Neuron (in vitro differentiated cells): ENCODE data around the gene VPS33B.

ENCODE experiments used
- H2AFZ ChIP-seq: one replicate; pipeline ENCODE4 v1.6.1; 2013; ENCODE audit warnings: low read depth, mild to moderate bottlenecking, inconsistent platforms, low read length, moderate library complexity
- H3K27me3 ChIP-seq: one replicate; pipeline ENCODE4 v1.6.1; 2013; ENCODE audit warnings: low read length; ENCODE audit not compliant: insufficient read depth
- H3K36me3 ChIP-seq: one replicate; pipeline ENCODE4 v1.6.1; 2013; ENCODE audit warnings: low read length; ENCODE audit not compliant: insufficient read depth
- H3K4me1 ChIP-seq: one replicate; pipeline ENCODE4 v1.6.1; 2013; ENCODE audit warnings: low read length; ENCODE audit not compliant: insufficient read depth
- H3K4me3 ChIP-seq: 2 replicates; pipeline ENCODE4 v1.5.1; 2013; ENCODE audit warnings: mild to moderate bottlenecking, low read length, moderate library complexity
- H3K9me3 ChIP-seq: one replicate; pipeline ENCODE4 v1.6.1; 2013; ENCODE audit warnings: low read length

The VPS33B gene

DNA sequence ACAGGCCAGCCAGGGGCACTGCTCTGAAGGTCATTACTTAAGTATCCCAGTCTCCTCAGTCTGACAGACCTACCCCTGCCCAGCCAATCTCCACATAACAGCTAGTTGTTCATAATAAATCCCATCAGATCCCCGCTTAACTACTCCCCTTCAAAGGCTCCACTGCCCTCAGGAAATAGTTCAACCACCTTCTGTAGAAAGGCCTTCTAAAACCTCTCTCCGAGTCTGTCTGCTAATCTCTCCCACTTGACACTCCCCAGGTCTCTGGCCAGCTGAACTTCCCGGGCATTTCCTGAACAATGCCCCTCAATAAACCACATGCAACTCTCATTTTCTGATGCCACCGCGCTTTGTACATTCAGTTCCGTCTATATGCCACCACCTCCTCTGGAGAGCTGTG, 34.1 kb downstream of the VPS33B start:
- Histone ChIP-seq H2AFZ (no peak overlapping the region), H3K9me3 (no peaks in the 10 kb centered on the region), H3K27me3 (no peaks in the 10 kb centered on the region)

DNA sequence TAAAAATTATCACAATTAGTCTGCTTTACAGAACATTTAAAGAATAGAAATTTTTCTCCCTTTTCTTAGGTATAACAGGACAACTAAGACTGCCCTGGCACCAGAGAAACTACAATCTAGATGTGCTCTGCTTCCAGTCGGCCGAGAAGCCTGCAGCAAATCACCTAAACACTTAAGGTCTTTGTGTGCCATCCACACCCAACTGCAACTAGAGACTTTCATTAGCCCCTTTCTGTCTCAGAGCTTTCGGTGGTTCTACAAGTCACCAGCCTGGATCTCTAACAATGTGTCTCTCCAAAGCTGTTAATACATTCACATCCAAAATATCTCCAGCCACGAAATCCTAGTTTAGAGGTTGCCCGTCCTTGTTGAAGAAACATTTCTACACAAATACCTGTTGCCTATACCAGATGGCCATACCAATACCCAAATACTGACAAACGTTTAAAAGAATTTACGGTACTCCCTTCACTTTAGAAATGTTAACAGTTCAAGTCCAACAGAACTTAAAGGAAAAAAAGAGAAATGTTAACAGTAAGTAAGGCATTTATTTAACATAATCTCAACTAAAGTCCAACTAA, 34.7 kb downstream of the VPS33B start:
- Histone ChIP-seq H3K9me3 (no peaks in the 10 kb centered on the region), H2AFZ (no peak overlapping the region), H3K27me3 (no peaks in the 10 kb centered on the region), H3K4me1 (peaks cover 2% of the 10 kb centered on the region), H3K4me3 (no peak overlapping the region), H3K36me3 (peaks cover 21% of the 10 kb centered on the region)

More for the DNA sequence above, 34.1 kb downstream of the VPS33B start:
- Histone ChIP-seq H3K4me3 (no peak overlapping the region), H3K36me3 (peaks cover 15% of the 10 kb centered on the region), H3K4me1 (peaks cover 2% of the 10 kb centered on the region)

DNA sequence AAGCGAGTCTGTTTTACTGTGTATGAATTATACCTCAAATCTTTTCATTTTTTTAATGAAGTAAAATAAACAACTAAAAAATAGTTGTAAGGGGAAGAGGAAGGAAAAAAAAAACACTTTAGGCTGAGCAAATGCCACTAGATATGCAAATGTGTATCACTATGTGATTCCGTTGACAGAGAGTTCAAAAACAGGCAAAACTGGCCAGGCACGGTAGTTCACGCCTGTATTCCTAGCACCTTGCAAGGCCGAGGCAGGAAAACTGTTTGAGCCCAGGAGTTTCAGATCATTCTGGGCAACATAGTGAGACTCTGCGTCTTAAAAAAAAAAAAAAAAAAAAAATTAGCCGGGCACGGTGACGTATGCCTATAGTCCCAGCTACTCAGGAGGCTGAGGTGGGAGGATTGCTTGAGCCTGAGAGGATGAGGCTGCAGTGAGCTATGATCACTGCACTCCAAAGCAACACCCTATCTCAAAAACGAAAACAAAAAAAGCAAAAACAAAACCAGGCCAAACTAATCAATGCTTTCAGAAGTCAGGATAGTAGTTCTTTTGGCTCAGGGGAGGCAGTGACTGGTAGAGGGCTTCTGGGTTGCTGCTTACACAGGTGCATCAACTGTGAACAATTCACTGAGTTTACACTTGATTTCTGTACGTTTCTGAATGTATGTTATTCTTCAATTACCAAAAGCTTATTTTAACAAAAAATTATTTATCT, 35.4 kb downstream of the VPS33B start:
- H2AFZ ChIP-seq = no peak overlapping the region
- H3K4me1 ChIP-seq = peaks cover 2% of the 10 kb centered on the region
- no peaks in the 10 kb centered on the region for H3K27me3 ChIP-seq
- H3K9me3 ChIP-seq = no peaks in the 10 kb centered on the region
- no peak overlapping the region for H3K4me3 ChIP-seq
- peaks cover 28% of the 10 kb centered on the region for H3K36me3 ChIP-seq

DNA sequence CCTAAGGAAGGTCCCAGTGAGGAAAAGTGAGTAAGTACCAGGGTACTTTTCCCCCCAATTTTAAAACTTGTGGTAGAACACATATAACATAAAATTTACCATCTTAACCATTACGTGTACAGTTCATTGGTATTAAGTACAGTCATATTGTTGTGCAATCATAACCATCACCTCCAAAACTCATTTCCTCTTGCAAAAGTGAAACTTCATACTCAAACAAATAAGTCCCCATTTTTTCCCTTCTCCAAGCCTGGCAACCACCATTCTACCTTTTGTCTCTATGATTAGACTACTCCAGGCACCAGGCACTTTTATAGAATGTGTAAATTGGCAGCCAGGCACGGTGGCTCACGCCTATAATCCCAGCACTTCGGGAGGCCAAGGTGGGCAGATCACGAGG, 40.3 kb downstream of the VPS33B start:
- Histone ChIP-seq H3K4me1 (no peaks in the 10 kb centered on the region), H3K4me3 (no peak overlapping the region), H3K9me3 (no peaks in the 10 kb centered on the region), H3K27me3 (no peaks in the 10 kb centered on the region), H3K36me3 (peaks cover 69% of the 10 kb centered on the region), H2AFZ (no peak overlapping the region)

DNA sequence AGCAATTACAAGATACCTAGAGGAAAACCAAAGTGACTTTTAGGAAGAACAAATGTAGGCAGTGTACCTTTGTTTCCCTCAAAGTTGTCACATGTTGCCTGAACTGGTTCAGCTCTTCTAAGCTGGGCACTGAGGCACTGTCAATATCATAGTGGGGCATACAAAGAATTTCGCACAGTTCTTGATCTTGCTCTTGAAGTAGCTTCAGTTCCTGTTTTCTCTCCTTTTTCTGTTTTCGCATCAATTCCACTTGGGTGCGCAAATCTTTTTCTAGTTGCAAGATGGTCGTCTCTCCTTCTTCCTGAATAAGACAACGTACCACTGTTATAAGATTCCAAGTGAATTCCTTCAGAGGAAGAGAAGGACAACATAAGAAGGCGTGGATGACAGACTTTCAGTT, 40.7 kb downstream of the VPS33B start:
- H3K4me3 ChIP-seq = no peak overlapping the region
- H3K9me3 ChIP-seq = no peaks in the 10 kb centered on the region
- H2AFZ ChIP-seq = no peak overlapping the region
- peaks cover 73% of the 10 kb centered on the region for H3K36me3 ChIP-seq
- H3K27me3 ChIP-seq = no peaks in the 10 kb centered on the region
- no peaks in the 10 kb centered on the region for H3K4me1 ChIP-seq

DNA sequence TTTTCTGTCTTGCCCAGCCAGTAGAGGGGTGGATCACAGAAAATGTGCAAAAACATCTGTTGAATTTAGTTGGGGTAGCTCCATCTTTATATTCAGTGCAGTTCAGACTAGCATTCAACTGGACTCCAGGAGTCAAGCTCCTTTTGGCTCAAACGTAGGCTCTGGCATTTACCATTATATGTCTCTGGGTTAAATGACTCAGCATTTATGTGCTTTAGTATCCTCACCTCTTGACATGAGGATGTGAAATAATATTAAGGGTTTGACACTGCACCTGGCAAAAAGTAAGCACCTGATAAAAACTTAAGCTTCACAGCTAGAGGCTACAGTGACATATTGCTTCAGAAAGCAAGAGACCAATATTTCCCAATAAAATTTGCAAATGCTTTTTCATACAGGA, 42.8 kb downstream of the VPS33B start:
- H2AFZ ChIP-seq = no peak overlapping the region
- H3K9me3 ChIP-seq = no peaks in the 10 kb centered on the region
- H3K36me3 ChIP-seq = peaks cover 83% of the 10 kb centered on the region
- no peaks in the 10 kb centered on the region for H3K27me3 ChIP-seq
- no peak overlapping the region for H3K4me3 ChIP-seq
- no peaks in the 10 kb centered on the region for H3K4me1 ChIP-seq

DNA sequence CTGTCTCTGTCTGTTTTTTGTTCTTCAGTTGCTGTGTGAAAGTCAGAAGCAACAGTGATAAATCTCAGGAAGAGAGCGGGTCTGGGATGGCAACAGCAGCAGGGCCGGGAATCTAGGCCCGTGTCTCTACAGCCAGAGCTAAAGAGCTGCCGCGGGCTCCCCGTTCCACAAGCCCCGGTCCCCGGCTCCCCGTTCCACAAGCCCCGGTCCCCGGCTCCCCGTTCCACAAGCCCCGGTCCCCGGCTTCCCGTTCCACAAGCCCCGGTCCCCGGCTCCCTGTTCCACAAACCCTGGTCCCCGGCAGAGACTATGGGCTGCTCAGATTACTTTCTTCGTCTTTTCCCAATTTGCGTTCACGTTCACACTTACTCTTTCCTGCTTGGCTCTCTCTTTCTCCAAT, 48.2 kb downstream of the VPS33B start:
- no peak overlapping the region for H3K4me3 ChIP-seq
- H3K36me3 ChIP-seq = peaks cover 71% of the 10 kb centered on the region
- H2AFZ ChIP-seq = no peak overlapping the region
- H3K27me3 ChIP-seq = no peaks in the 10 kb centered on the region
- H3K9me3 ChIP-seq = no peaks in the 10 kb centered on the region
- no peaks in the 10 kb centered on the region for H3K4me1 ChIP-seq

DNA sequence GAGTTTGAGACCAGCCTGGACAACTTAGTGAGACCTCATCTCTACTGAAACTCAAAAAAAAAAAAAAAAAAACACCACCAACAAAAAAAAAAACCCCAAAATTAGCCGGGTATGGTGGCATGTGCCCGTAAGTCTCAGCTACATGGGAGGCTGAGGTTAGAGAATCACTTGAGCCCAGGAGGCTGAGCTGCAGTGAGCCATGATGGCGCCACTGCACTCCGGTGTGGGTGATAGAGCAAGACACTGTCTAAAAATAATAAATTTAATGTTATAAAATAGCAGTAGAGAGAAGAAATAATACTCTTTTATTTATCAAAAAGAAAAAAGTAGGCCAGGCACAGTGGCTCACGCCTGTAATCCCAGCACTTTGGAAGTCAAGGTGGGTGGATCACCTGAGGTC, 50.3 kb downstream of the VPS33B start:
- Histone ChIP-seq H3K27me3 (no peaks in the 10 kb centered on the region), H3K36me3 (peaks cover 76% of the 10 kb centered on the region), H2AFZ (no peak overlapping the region), H3K4me3 (no peak overlapping the region), H3K4me1 (no peaks in the 10 kb centered on the region), H3K9me3 (no peaks in the 10 kb centered on the region)

DNA sequence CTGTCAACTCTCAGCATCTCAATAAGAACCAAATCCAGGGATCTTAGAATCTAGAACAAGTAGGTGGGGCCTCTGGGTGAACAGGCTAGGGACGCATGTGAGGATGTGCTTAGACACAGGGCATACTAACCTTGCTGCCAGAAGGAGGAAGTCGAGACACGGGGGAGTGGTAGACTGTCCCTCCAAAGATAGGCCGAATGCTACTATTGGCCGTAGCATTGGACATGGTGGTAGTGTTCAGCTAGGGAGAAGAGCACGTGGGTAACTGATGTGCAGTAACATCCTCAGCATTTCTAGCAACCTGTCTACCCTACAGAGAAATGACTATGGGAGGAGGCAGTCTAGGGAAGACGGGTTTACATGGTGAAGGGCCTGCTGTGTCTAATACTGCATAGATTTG, 52.1 kb downstream of the VPS33B start:
- no peak overlapping the region for H3K4me3 ChIP-seq
- H3K27me3 ChIP-seq = no peaks in the 10 kb centered on the region
- H2AFZ ChIP-seq = no peak overlapping the region
- H3K4me1 ChIP-seq = no peaks in the 10 kb centered on the region
- no peaks in the 10 kb centered on the region for H3K9me3 ChIP-seq
- peaks cover 80% of the 10 kb centered on the region for H3K36me3 ChIP-seq

DNA sequence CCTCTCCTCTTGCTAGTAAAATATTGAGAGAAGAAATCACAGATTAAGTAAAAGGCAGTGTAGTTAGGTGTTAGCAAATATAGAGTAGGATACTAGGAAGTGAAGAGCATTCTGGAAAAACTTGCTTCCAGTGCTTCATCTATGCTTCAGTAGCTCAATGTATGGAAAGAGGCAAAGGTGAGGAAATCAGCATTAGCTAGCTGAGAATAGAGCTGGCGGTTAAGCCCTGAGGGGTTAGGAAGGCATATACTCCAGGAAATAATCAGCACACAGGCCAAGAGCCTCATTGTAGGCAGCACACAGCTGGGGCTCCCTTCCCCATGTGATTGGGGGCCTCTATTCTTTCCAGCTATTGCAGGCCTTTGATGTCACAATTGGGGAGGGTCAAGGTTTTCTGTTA, 54.0 kb downstream of the VPS33B start:
- no peak overlapping the region for H3K4me3 ChIP-seq
- H3K4me1 ChIP-seq = no peaks in the 10 kb centered on the region
- H3K27me3 ChIP-seq = no peaks in the 10 kb centered on the region
- H2AFZ ChIP-seq = no peak overlapping the region
- H3K9me3 ChIP-seq = no peaks in the 10 kb centered on the region
- H3K36me3 ChIP-seq = peaks cover 76% of the 10 kb centered on the region

DNA sequence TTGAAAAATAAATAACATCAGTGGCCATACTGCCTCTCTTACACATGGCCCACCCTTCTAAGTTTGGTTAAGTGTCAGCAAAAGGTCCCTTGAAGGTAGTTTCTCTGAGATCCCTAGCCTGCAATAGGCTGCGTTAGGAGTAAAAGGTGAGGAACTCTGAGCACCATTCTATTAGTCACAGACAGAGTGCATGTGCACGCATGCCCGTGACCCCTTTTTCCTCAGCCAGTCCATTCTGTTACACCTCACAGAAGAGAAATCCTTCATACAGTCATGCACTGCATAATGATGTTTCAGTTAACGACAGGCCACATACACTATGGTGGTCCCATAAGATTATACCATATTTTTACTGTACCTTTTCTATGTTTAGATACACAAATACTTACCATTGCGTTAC, 55.2 kb downstream of the VPS33B start:
- no peak overlapping the region for H3K4me3 ChIP-seq
- H2AFZ ChIP-seq = no peak overlapping the region
- H3K27me3 ChIP-seq = no peaks in the 10 kb centered on the region
- H3K4me1 ChIP-seq = no peaks in the 10 kb centered on the region
- peaks cover 67% of the 10 kb centered on the region for H3K36me3 ChIP-seq
- no peaks in the 10 kb centered on the region for H3K9me3 ChIP-seq

DNA sequence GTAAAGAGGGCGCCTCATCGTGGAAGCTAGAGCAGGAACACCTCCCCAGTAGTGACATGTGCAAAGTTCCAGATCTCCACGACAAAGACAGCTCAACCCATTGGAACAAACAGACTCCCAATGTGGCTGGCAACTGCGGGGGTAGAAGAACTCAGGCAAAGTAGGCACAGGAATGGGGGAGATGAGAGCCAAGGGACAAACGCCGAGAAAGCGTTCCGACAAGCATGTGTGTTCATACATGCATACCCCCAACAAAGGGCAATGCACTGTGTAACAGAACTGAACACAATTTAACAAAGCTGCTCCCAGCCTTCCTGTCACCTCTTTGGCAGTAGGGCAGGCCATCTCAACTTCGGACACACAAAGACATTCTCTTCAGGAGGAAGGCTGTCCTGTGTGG, 56.1 kb downstream of the VPS33B start:
- Histone ChIP-seq H3K27me3 (no peaks in the 10 kb centered on the region), H3K36me3 (peaks cover 72% of the 10 kb centered on the region), H3K9me3 (no peaks in the 10 kb centered on the region), H3K4me1 (no peaks in the 10 kb centered on the region), H2AFZ (no peak overlapping the region), H3K4me3 (no peak overlapping the region)

DNA sequence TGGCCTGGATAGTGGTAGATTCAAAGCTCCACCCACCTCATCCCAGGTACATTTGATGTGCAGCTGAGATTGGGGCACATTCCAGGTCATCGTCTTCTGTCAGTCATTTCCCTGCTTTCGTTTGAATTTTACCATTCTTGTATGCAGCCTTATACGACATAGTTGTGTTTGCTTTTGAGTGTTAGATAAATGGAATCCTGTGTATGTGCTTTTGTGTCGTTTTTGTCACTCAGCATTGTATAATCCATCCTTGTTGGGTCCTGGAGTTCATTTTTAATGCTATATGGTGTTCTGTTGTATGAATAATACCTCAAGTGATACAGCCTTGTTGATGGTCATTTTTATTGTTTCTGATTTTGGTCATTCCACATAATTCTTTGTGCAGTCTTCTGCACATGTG, 60.4 kb downstream of the VPS33B start:
- no peaks in the 10 kb centered on the region for H3K27me3 ChIP-seq
- no peaks in the 10 kb centered on the region for H3K4me1 ChIP-seq
- no peaks in the 10 kb centered on the region for H3K9me3 ChIP-seq
- H3K36me3 ChIP-seq = peaks cover 48% of the 10 kb centered on the region
- no peak overlapping the region for H3K4me3 ChIP-seq
- no peak overlapping the region for H2AFZ ChIP-seq
